Natural killer cell (primary cell): Measurements from ENCODE around the gene ARL11. TPM values are rescaled to one million over a fixed set of nuclear protein-coding genes. Genes with fewer than 3 reads are reported as not detected.

Experiments used
- ATAC-seq, 3 donors: fragments of 150-1000 bp in 2 of 3; fragments of 200-7000 bp in 1 of 3; cut with Tn5 transposase; 1 replicate in 1 of 3; 2 replicates in 2 of 3; pipeline ENCODE4 v1.10.0; 2021; ENCODE audit warnings: mild to moderate bottlenecking in 2 of 3, moderate library complexity in 2 of 3
- DNase-seq, 2 donors: peaks; one replicate each; pipeline versions ENCODE4 v3.0.0 to v3.0.0-alpha.2; 2013 to 2021; ENCODE audit warnings: mixed read lengths in 1 of 2
- H3K27ac ChIP-seq: one replicate; pipeline ENCODE4 v1.5.1; 2013; ENCODE audit warnings: mild to moderate bottlenecking, low read length
- H3K27me3 ChIP-seq: one replicate; pipeline ENCODE4 v1.6.1; 2013; ENCODE audit warnings: low read length; ENCODE audit not compliant: control insufficient read depth, insufficient read depth
- H3K36me3 ChIP-seq: one replicate; pipeline ENCODE4 v1.6.1; 2013; ENCODE audit warnings: low read length; ENCODE audit not compliant: control insufficient read depth, insufficient read depth
- H3K4me1 ChIP-seq: one replicate; pipeline ENCODE4 v1.6.1; 2013; ENCODE audit warnings: low read length; ENCODE audit not compliant: control insufficient read depth, insufficient read depth
- H3K4me3 ChIP-seq: one replicate; pipeline ENCODE4 v1.5.1; 2013; ENCODE audit warnings: low read length
- H3K9me3 ChIP-seq: one replicate; pipeline ENCODE4 v1.6.1; 2013; ENCODE audit warnings: low read length; ENCODE audit not compliant: control insufficient read depth, insufficient read depth
- H3K27ac Mint-ChIP-seq, 2 donors: one replicate each; pipeline ENCODE4 v1.8.0; 2022; ENCODE audit warnings: mild to moderate bottlenecking in 2 of 2, mixed read lengths in 2 of 2, moderate library complexity in 1 of 2
- H3K27me3 Mint-ChIP-seq, 2 donors: one replicate each; pipeline ENCODE4 v1.8.0; 2022; ENCODE audit warnings: low read depth in 2 of 2, mixed read lengths in 2 of 2
- H3K36me3 Mint-ChIP-seq: one replicate; pipeline ENCODE4 v1.8.0; 2022; ENCODE audit warnings: mixed read lengths
- H3K4me1 Mint-ChIP-seq, 2 donors: one replicate each; pipeline ENCODE4 v1.8.0; 2022; ENCODE audit warnings: mixed read lengths in 2 of 2
- H3K4me3 Mint-ChIP-seq: one replicate; pipeline ENCODE4 v1.8.0; 2022; ENCODE audit warnings: mild to moderate bottlenecking, moderate library complexity, mixed read lengths
- H3K9me3 Mint-ChIP-seq, 2 donors: one replicate each; pipeline ENCODE4 v1.8.0; 2022; ENCODE audit warnings: mixed read lengths in 2 of 2
- CTCF ChIP-seq: fragments of 200-600 bp; IDR thresholded peaks from one replicate; pipeline ENCODE4 v1.8.0; 2022; ENCODE audit warnings: antibody characterized with exemption
- WGBS: methylation state at CpG from one replicate; pipeline ENCODE4 v1.1.7; 2013; ENCODE audit warnings: missing lambda C conversion rate; ENCODE audit not compliant: insufficient coverage; 5-methylcytosine and 5-hydroxymethylcytosine counted together
- intact Hi-C: fragments of 100-400 bp; cut with micrococcal nuclease; formaldehyde crosslinking; loops from one replicate; pipeline ENCODE4 v1.14.2; 2022
- total RNA-seq, 4 donors: library from RNA; stranded (reverse); fragments of 120-200 nt in 1 of 4; gene quantifications; one replicate each; pipeline versions ENCODE4 v1.2.3 to v1.2.4, GENCODE V29; 2013 to 2022

Gene ARL11
- total RNA-seq, 3 donors from 2014 or later (not counting 1 experiment from before 2014, with no cell fraction given): 0.48 to 1.5 (median 0.61) TPM

GRCh38 chr13:49604570-49604969 lies 23.7 kb upstream of the ARL11 start:
- 83% methylated on average over 5 of the region's 5 CpGs for WGBS

GRCh38 chr13:49606747-49607648 lies 21.3 kb upstream of the ARL11 start:
- H3K4me3 ChIP-seq: peak overlapping the region; percentile 18
- WGBS: 34% methylated on average over 15 of the region's 15 CpGs
- H3K9me3 ChIP-seq: no peaks in the 10 kb centered on the region
- DNase-seq: peak; percentile 69 to 88
- peak overlapping the region in 1 of 2 donors; percentile 76 for H3K27ac Mint-ChIP-seq
- H3K9me3 Mint-ChIP-seq: no peaks in the 10 kb centered on the region
- H3K4me1 Mint-ChIP-seq: peaks cover 6 to 7% of the 10 kb centered on the region in 2 donors
- peak; percentile 96 to 100 (median 99) for ATAC-seq
- H3K36me3 ChIP-seq: no peaks in the 10 kb centered on the region
- peaks cover 6% of the 10 kb centered on the region for H3K4me1 ChIP-seq
- H3K27me3 ChIP-seq: no peaks in the 10 kb centered on the region
- no peak overlapping the region for H3K27ac ChIP-seq
- peak; percentile 71 for TF ChIP-seq CTCF
- peak overlapping the region; percentile 81 for H3K4me3 Mint-ChIP-seq
- no peaks in the 10 kb centered on the region for H3K36me3 Mint-ChIP-seq
- no peaks in the 10 kb centered on the region for H3K27me3 Mint-ChIP-seq
- intact Hi-C loops: no loop called here

More at GRCh38 chr13:49604570-49604969, 23.7 kb upstream of the ARL11 start:
- no peak for DNase-seq
- Mint-ChIP-seq H3K9me3 (no peaks in the 10 kb centered on the region), H3K27me3 (no peaks in the 10 kb centered on the region), H3K4me1 (peaks cover 6 to 7% of the 10 kb centered on the region in 2 donors), H3K27ac (no peak overlapping the region), H3K4me3 (no peak overlapping the region), H3K36me3 (no peaks in the 10 kb centered on the region)
- Histone ChIP-seq H3K36me3 (no peaks in the 10 kb centered on the region), H3K4me1 (peaks cover 6% of the 10 kb centered on the region), H3K27me3 (no peaks in the 10 kb centered on the region), H3K9me3 (no peaks in the 10 kb centered on the region), H3K27ac (no peak overlapping the region), H3K4me3 (no peak overlapping the region)
- no peak for ATAC-seq
- intact Hi-C loops: no loop called here
- no peak for TF ChIP-seq CTCF

- H3K36me3 Mint-ChIP-seq: no peaks in the 10 kb centered on the region
- H3K4me3 Mint-ChIP-seq: no peak overlapping the region
- H3K27me3 Mint-ChIP-seq: no peaks in the 10 kb centered on the region
- no peak overlapping the region for H3K27ac ChIP-seq
- DNase-seq: no peak
- intact Hi-C loops: no loop called here
- H3K4me1 Mint-ChIP-seq: peaks cover 6 to 7% of the 10 kb centered on the region in 2 donors
- no peak overlapping the region for H3K4me3 ChIP-seq
- H3K36me3 ChIP-seq: no peaks in the 10 kb centered on the region
- H3K9me3 ChIP-seq: no peaks in the 10 kb centered on the region
- H3K4me1 ChIP-seq: peaks cover 6% of the 10 kb centered on the region
- no peaks in the 10 kb centered on the region for H3K27me3 ChIP-seq
- TF ChIP-seq CTCF: no peak
- ATAC-seq: no peak
- H3K27ac Mint-ChIP-seq: no peak overlapping the region
- 66% methylated on average over 2 of the region's 5 CpGs for WGBS
- no peaks in the 10 kb centered on the region for H3K9me3 Mint-ChIP-seq
Observed at GRCh38 chr13:49607761-49608160, 20.5 kb upstream of the ARL11 start.
